ENCODE results near the gene FAM221B.

FAM221B gene

GRCh38 chr9:35822926-35823325 is 5.6 kb downstream of the FAM221B start:
- in situ Hi-C loops (cut with MboI; ENCODE audit: low sequenced_read_pairs), result no loop called here

GRCh38 chr9:35820076-35820475 is 8.5 kb downstream of the FAM221B start:
- in situ Hi-C loops (cut with MboI; ENCODE audit: low sequenced_read_pairs), result no loop called here

- in situ Hi-C loops (cut with MboI; ENCODE audit: low sequenced_read_pairs), result no loop called here
These were observed 10.2 kb downstream of the FAM221B start for GRCh38 chr9:35818341-35818740.

GRCh38 chr9:35816708-35817107 is 11.8 kb downstream of the FAM221B start:
- in situ Hi-C loops (cut with MboI; ENCODE audit: low sequenced_read_pairs), result no loop called here

DNA sequence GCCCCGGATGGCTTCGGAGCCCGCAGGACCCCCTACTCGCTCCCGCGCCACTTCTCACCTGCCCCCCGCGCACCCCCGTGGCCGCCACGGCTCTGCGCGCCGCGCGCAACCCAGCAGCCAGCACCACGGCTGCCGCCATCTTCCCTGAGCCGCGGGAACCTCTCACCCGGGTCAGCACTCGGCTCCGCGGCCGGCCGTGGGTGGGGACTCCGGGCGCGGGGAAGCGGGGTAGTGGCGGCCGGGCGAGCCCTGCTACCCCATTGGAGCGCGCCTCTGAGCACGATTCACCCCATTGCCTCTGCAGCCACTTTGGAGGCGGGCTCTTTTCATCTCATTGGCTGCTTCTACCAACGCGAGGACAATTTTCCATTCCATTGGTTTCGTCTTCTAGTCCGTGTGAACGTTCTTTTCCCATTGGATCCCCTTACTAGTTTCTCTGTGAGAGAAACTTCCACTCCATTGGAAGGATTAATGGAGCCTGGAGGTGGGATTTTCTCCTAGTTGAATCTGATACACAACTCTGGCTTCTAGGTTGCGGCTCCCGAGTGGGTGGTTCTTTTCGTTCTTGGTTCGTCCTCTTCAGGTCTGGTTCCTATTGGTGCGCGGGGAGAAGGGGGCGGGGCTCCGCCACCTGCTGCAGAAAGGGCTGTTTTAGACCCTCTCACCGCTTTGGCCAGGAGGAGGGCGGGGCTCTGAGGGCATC is 13.5 kb downstream of the FAM221B start, which contains the start of gene HINT2:
TSS of gene HINT2 (minus strand) at position 202 of the 703 bp plus-strand sequence. CDS start at position 139, 63 bp downstream.
- in situ Hi-C loops (cut with MboI; ENCODE audit: low sequenced_read_pairs), result no loop called here

- in situ Hi-C loops (cut with MboI; ENCODE audit: low sequenced_read_pairs), result no loop called here
These were observed 14.3 kb downstream of the FAM221B start for GRCh38 chr9:35814106-35814840.

DNA sequence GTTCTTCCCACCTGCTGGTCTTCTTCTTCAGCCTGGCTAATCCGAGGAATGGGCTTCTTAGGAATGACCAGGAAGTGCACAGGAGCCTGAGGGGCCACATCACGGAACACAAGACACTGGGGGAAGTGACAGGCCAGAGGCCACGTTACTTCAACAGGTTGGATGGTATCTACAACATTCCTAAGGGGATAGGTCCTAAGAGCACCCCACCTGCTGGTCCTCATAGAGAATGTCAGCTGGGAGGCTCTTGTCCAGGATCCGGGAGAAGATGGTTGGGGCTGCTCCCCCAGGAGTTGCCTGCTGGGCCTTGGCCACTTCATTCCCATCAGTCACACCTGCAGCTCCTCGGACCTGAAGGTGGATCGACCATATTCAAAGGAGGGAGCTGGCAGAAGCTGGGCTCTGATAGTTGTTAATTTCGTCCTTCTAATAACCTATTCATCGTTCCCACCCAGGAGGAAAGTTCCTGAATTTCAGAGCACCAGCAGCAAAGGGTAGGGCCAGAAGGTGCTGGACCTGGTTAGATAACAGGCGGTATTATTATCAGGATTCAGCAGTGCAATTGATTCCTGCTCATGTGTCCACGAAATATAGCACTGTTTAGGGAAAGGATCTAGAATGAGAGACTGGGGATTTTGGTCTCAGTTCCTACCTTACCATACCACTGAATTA is 15.0 kb downstream of the FAM221B start:
- in situ Hi-C loops (cut with MboI; ENCODE audit: low sequenced_read_pairs), result no loop called here

GRCh38 chr9:35812025-35812602 is 16.4 kb downstream of the FAM221B start, which contains the start of gene SPAG8:
SPAG8 (minus strand) TSS chr9:35812262; CDS start chr9:35812147, 115 bp downstream.
- in situ Hi-C loops (cut with MboI; ENCODE audit: low sequenced_read_pairs), result no loop called here

DNA sequence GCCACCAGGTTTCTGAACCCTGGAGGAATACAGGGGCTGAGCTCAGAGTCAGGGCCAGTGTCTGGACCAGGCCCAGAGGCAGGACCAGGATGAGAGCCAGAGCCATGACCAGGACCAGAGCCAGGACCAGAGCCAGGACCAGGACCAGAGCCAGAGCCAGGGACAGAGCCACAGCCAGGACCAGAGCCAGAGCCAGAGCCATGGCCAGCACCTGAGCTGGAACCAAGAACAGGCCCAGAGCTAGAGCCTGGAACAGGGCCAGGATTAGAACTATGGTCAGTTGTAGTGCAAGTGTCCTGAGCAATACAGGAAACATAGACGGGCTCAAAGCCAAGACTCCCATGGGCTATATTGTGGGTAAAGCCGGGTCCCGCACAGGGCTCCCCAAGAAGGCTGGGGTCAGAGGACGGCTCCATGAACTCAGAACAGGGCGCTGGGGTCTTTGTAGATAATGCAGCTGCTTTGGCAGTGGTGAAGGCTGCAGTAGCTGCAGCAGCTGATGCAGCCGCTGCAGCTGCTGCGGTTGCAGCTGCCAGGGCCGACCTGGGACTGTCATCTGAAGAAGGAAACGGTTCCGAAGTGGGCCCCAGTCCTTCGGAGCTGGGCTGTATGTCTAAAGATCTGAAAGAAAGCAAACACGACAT is 17.0 kb downstream of the FAM221B start:
- in situ Hi-C loops (cut with MboI; ENCODE audit: low sequenced_read_pairs), result no loop called here

GRCh38 chr9:35810122-35810521 is 18.4 kb downstream of the FAM221B start:
- in situ Hi-C loops (cut with MboI; ENCODE audit: low sequenced_read_pairs), result no loop called here

- in situ Hi-C loops (cut with MboI; ENCODE audit: low sequenced_read_pairs), result no loop called here
These were observed 20.1 kb downstream of the FAM221B start for GRCh38 chr9:35808433-35808832.

- in situ Hi-C loops (cut with MboI; ENCODE audit: low sequenced_read_pairs), result no loop called here
These were observed 22.4 kb downstream of the FAM221B start for GRCh38 chr9:35806101-35806500.

- in situ Hi-C loops (cut with MboI; ENCODE audit: low sequenced_read_pairs), result no loop called here
These were observed 27.0 kb downstream of the FAM221B start for GRCh38 chr9:35801328-35802128.

DNA sequence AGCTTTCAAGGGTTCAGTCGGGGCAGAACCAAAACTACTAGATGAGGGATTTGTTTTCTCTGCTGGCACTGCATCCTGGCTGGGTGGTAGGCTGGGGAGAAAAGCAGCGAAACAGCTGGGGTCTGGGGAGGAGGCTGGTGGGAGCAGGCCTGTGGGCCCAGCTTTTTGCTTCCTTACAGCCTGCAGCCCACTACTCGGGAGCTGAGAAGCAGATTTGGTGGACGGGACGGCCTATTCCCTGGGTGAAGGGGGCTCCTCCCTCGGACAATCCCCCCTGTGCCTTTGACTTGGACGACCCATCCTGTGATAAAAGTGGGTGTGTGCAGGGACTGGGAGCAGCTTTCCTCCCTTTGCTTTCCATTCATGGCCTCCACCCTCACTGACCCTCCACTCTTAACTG is 28.0 kb downstream of the FAM221B start:
- in situ Hi-C loops (cut with MboI; ENCODE audit: low sequenced_read_pairs), result no loop called here

DNA sequence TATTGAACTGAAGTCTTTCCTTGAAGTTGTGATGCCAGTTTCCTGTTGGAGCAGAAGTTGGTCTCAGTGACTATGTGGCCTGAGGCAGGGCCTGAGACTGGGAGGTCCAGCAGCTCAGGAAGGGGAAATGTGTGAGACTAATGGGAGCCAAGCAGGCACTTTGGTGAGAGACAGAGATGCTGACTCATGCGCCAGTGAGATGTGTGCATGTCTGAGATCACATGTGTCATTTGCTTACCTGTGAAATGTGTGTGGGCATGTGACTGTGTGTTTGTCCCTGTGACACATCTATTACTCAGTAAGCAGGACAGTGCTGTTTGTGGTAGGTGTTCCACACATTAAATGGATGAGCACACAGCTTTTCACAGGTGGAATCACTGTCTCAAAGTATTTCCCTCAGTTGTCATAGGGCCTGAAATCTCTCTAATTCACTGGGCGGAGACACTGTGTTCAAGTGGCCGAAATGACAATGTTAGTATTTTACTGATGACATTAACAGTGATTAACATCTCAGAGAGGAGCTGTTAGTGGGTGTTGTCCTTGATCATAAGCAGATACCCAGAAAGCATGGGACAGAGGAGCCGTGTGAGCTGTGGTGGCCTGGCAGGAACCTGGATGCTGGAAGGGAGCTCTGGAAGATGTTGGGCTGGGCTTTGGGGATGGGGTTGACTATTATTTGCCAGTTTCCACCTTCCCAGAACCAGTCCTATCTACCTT is 29.7 kb downstream of the FAM221B start:
- in situ Hi-C loops (cut with MboI; ENCODE audit: low sequenced_read_pairs), result no loop called here

GRCh38 chr9:35797311-35798109 is 31.0 kb downstream of the FAM221B start:
- in situ Hi-C loops (cut with MboI; ENCODE audit: low sequenced_read_pairs), result no loop called here

- in situ Hi-C loops (cut with MboI; ENCODE audit: low sequenced_read_pairs), result no loop called here
These were observed 32.8 kb downstream of the FAM221B start for GRCh38 chr9:35795695-35796094.

DNA sequence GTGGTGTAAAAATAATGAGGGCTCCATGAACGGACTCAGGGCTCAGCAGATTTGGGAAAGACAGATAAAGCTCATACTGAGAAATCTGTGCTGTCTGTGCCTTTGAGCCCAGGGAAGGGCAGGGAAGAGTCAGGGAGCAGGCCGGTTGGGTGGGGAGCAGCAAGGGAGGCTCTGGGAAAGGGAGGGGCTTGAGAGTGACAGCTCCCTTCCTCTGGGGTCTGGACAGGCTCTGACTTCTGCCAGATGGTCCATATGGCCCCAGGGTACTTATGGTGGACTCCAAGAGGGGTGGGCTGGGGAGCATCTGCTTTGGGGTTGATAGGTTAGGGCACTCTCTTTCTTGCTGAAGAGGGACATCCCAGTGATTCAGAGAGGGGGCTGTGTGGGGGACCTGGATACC is 35.1 kb downstream of the FAM221B start:
- in situ Hi-C loops (cut with MboI; ENCODE audit: low sequenced_read_pairs), result no loop called here

DNA sequence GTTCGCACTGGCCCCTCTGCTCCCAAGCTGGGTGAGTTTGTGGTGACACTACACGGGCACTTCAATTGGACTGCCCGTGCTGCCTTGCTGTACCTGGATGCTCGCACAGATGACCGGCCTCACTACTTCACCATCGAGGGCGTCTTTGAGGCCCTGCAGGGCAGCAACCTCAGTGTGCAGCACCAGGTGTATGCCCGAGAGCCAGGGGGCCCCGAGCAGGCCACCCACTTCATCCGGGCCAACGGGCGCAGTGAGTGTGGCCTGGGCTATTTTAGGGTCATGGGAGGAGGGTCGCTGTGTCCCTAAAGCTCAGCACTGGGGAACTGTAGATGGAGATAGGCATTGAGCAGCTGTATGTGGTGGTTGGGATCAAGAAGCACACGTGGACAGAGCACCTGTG is 35.7 kb downstream of the FAM221B start:
- in situ Hi-C loops (cut with MboI; ENCODE audit: low sequenced_read_pairs), result no loop called here
